Transverse colon (tissue), 4 donors: ENCODE data around the gene PACS1. TPM values are rescaled to one million over a fixed set of nuclear protein-coding genes. Genes with fewer than 3 reads are reported as not detected.

Source experiments
- DNase-seq: peaks from one replicate; pipeline ENCODE4 v3.0.0-alpha.2; 2019
- H3K27ac ChIP-seq, 4 donors: fragments of 200-600 bp; sonication (generic); 2 replicates each; pipeline ENCODE4 v1.5.1; 2016 to 2018; ENCODE audit warnings: inconsistent platforms in 4 of 4
- H3K27me3 ChIP-seq: fragments of 200-600 bp; sonication (generic); 2 replicates; pipeline ENCODE4 v1.5.1; 2017; ENCODE audit warnings: inconsistent platforms
- H3K36me3 ChIP-seq, 4 donors: fragments of 200-600 bp; sonication (generic); 2 replicates each; pipeline ENCODE4 v1.5.1; 2017 to 2019; ENCODE audit warnings: inconsistent platforms in 4 of 4
- H3K4me1 ChIP-seq, 4 donors: fragments of 200-600 bp; sonication (generic); 2 replicates each; pipeline ENCODE4 v1.5.1; 2017 to 2020; ENCODE audit warnings: inconsistent platforms in 4 of 4
- H3K4me3 ChIP-seq, 4 donors: fragments of 200-600 bp; sonication (generic); 1 replicate in 1 of 4; 2 replicates in 3 of 4; pipeline versions ENCODE4 v1.5.1 to v1.6.1; 2017 to 2019; ENCODE audit warnings: inconsistent platforms in 4 of 4
- H3K9me3 ChIP-seq, 2 donors: fragments of 200-600 bp; sonication (generic); 2 replicates each; pipeline ENCODE4 v1.5.1; 2017 to 2019; ENCODE audit warnings: inconsistent platforms in 2 of 2
- EP300 ChIP-seq: sonication (generic); formaldehyde crosslinking; IDR thresholded peaks from one replicate; pipeline ENCODE4 v1.6.1; 2017; ENCODE audit warnings: antibody characterized with exemption, low read depth
- POLR2A ChIP-seq: fragments of 450-650 bp; IDR thresholded peaks from one replicate; pipeline ENCODE4 v1.6.1; 2016; ENCODE audit warnings: antibody characterized with exemption, mild to moderate bottlenecking, moderate library complexity
- POLR2AphosphoS5 ChIP-seq, 3 donors: sonication (generic); formaldehyde crosslinking; IDR thresholded peaks; one replicate each; pipeline ENCODE4 v1.6.1; 2016; ENCODE audit warnings: antibody characterized with exemption in 3 of 3
- WGBS, 2 donors: methylation state at CpG; one replicate each; pipeline ENCODE4 v1.1.5; 2018; ENCODE audit warnings: low coverage in 1 of 2; 5-methylcytosine and 5-hydroxymethylcytosine counted together
- in situ Hi-C, 4 donors: fragments of 200-750 bp; cut with MboI; loops; one replicate each; pipeline versions ENCODE4 v1.15.0 to v1.15.1; 2017; ENCODE audit warnings: low sequenced_read_pairs in 3 of 4, low pct_ligation_motif_present in 1 of 4, low pct_unique_long_range_greater_than_20kb in 1 of 4
- intact Hi-C: fragments of 100-400 bp; cut with DNase I; formaldehyde crosslinking; loops from one replicate; pipeline ENCODE4 v1.15.1; 2023; ENCODE audit warnings: low total_unique reads
- total RNA-seq, 4 donors: library from RNA; depleted of rRNA; stranded (reverse); fragments of >200 nt; gene quantifications; one replicate each; pipeline ENCODE4 v1.1.0, GENCODE V29; 2016
- TF ChIP-seq, protein P1 (sequence below), 5 experiments: fragments of 200-600 bp in 3 of 5; fragments of 450-650 bp in 2 of 5; sonication (generic) in 3 of 5; IDR thresholded peaks; 1 replicate in 2 of 5; 2 replicates in 3 of 5; pipeline ENCODE4 v1.5.1; 2016 to 2017; ENCODE audit warnings: antibody characterized with exemption in 5 of 5, inconsistent platforms in 3 of 5, mild to moderate bottlenecking in 2 of 5, moderate library complexity in 1 of 5

The PACS1 gene
- total RNA-seq, 4 donors from 2014 or later = 9.8 to 52.0 (median 27.2) TPM

DNA sequence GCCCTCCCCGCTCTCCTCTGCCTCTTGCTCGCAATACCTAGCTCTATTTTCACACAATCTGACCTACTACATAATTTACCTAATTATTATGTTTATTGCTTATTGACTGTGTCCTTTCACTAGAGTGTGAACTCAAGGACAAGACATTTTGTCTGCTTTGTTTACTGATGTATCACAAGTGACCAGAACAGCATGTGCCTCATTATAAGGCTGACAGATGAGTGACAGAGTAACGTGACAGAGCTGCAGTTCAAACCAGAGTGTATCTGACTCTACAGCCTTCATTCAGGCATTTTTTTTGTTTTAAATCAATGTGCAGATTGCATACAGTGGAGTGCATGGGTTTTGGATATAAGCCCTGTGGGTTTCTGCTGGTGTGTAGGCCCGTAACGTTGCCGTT is 116.4 kb downstream of the PACS1 start:
- Histone ChIP-seq H3K4me3 (no peak overlapping the region), H3K9me3 (no peaks in the 10 kb centered on the region), H3K27me3 (no peaks in the 10 kb centered on the region), H3K27ac (no peak overlapping the region), H3K36me3 (no peaks in the 10 kb centered on the region), H3K4me1 (peaks cover 0 to 3% (median 0%) of the 10 kb centered on the region in 4 donors)
- TF ChIP-seq POLR2A (no peak), POLR2AphosphoS5 (IDR thresholded peaks at IDR 0.05) (no peak), EP300 (no peak)
- TF ChIP-seq, protein P1, sequence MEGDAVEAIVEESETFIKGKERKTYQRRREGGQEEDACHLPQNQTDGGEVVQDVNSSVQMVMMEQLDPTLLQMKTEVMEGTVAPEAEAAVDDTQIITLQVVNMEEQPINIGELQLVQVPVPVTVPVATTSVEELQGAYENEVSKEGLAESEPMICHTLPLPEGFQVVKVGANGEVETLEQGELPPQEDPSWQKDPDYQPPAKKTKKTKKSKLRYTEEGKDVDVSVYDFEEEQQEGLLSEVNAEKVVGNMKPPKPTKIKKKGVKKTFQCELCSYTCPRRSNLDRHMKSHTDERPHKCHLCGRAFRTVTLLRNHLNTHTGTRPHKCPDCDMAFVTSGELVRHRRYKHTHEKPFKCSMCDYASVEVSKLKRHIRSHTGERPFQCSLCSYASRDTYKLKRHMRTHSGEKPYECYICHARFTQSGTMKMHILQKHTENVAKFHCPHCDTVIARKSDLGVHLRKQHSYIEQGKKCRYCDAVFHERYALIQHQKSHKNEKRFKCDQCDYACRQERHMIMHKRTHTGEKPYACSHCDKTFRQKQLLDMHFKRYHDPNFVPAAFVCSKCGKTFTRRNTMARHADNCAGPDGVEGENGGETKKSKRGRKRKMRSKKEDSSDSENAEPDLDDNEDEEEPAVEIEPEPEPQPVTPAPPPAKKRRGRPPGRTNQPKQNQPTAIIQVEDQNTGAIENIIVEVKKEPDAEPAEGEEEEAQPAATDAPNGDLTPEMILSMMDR (IDR thresholded peaks at IDR 0.05) = no peak
- in situ Hi-C loops = no loop called here
- no peak for DNase-seq
- WGBS, 2 donors = 92 to 98% methylated on average over 2 to 6 of the region's 6 CpGs
- intact Hi-C loops = no loop called here

DNA sequence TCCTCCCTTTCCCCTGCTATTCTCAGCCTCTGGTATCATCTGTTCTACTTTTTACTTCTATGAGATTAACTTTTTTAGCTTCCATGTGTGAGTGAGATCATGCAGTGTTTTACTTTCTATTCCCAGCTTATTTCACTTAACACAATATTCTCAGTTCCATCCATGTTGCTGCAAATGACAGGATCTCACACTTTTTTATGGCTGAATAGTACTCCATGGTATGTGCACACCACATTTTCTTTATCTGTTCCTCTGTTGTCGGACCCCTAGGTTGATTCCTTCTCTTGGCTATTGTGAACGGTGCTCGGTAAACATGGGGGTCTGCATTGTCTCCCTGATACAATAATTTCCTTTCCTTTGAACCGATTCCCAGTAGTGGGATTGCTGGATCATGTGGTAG is 117.4 kb downstream of the PACS1 start:
- Histone ChIP-seq H3K27me3 (no peaks in the 10 kb centered on the region), H3K4me3 (no peak overlapping the region), H3K4me1 (peaks cover 0 to 3% (median 0%) of the 10 kb centered on the region in 4 donors), H3K36me3 (no peaks in the 10 kb centered on the region), H3K9me3 (no peaks in the 10 kb centered on the region), H3K27ac (no peak overlapping the region)
- DNase-seq = no peak
- no peak for TF ChIP-seq EP300
- TF ChIP-seq, protein P1 (IDR thresholded peaks at IDR 0.05) = no peak
- no peak for TF ChIP-seq POLR2A
- TF ChIP-seq POLR2AphosphoS5 (IDR thresholded peaks at IDR 0.05) = no peak
- intact Hi-C loops = no loop called here
- in situ Hi-C loops = no loop called here
- 96 to 98% methylated on average over 4 of the region's 4 CpGs for WGBS, 2 donors

DNA sequence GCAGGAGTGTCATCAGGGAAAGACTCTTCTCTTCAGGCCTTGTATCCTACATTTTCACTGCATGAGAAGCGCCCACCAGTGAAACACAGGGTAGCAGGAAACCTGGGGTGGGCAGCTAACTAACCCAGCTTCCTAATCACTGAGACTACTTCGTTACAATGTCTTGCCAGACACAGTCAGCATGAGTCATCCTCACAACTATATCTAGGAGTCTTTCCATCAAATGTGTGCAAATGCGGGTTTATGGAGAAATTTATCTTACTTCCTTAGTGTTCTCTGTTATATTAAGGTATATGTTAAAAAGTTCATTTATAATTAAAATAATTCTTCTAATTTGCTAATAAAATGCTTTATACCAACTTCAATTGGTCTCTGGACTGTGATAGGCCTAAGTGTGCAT is 118.5 kb downstream of the PACS1 start:
- no peaks in the 10 kb centered on the region for H3K27me3 ChIP-seq
- no peaks in the 10 kb centered on the region for H3K36me3 ChIP-seq
- in situ Hi-C loops = no loop called here
- no peaks in the 10 kb centered on the region for H3K9me3 ChIP-seq
- H3K4me1 ChIP-seq = peaks cover 0 to 3% (median 0%) of the 10 kb centered on the region in 4 donors
- H3K27ac ChIP-seq = no peak overlapping the region
- TF ChIP-seq, protein P1 (IDR thresholded peaks at IDR 0.05) = no peak
- TF ChIP-seq POLR2AphosphoS5 (IDR thresholded peaks at IDR 0.05) (no peak), EP300 (no peak), POLR2A (no peak)
- intact Hi-C loops = no loop called here
- 80 to 88% methylated on average over 1 to 3 of the region's 3 CpGs for WGBS, 2 donors
- no peak for DNase-seq
- no peak overlapping the region for H3K4me3 ChIP-seq

DNA sequence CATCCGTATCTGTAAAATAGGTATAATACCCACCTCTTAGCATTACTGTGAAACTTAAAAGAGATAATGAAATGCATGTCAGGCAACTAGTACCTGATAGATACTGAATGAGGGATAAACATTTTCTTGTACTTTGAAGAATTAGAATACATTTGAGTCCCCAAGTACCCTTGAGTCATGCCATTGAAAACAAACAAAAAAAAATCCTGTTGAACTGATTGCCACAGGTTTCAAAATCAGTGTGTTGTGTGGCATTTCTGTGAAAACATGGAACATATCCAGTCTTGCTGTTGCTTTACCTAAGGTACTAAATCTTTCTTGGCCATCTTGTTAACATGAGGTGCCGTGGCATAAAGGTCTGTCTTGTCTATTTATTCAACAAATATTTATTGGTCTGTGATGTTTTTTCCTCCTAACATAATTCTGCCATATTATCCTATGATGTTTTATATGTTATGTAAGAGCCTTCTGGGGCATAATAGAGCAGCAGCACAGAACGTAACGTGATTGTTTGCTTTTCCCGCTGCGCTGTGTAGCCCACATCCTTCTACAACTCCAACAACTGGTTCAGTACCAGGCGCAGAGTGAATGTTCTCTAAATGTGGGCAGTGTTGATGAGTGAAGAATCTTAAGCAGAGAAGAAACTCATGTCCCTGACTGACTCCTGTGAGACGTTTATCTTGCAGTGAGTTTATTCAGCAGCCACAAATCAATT is 119.1 kb downstream of the PACS1 start:
- DNase-seq = no peak
- in situ Hi-C loops = no loop called here
- Histone ChIP-seq H3K27me3 (no peaks in the 10 kb centered on the region), H3K4me1 (peaks cover 0 to 3% (median 0%) of the 10 kb centered on the region in 4 donors), H3K36me3 (no peaks in the 10 kb centered on the region), H3K9me3 (no peaks in the 10 kb centered on the region), H3K27ac (no peak overlapping the region), H3K4me3 (no peak overlapping the region)
- TF ChIP-seq POLR2A = no peak
- TF ChIP-seq, protein P1 (IDR thresholded peaks at IDR 0.05) = no peak
- TF ChIP-seq EP300 = no peak
- TF ChIP-seq POLR2AphosphoS5 (IDR thresholded peaks at IDR 0.05) = no peak
- intact Hi-C loops = no loop called here
- 95 to 98% methylated on average over 4 to 8 of the region's 8 CpGs for WGBS, 2 donors
